ENCODE data around the gene PELI3.
"Not testable (repeated sequence)": the region's sequence is repeated elsewhere in the genome, so short reads cannot be mapped to it uniquely, and the experiment has no call there.

Gene PELI3

GRCh38 chr11:66462911-66463310 is 3.8 kb upstream of the PELI3 start:
- H3K36me3 Mint-ChIP-seq (ENCODE audit: low read depth): peaks cover 2% of the 10 kb centered on the region
- peaks cover 7% of the 10 kb centered on the region for H3K9me3 Mint-ChIP-seq
- peaks cover 18% of the 10 kb centered on the region for H3K4me1 Mint-ChIP-seq (ENCODE audit: low read depth)
- no peak overlapping the region for H3K4me3 Mint-ChIP-seq
- no peaks in the 10 kb centered on the region for H3K27me3 Mint-ChIP-seq (ENCODE audit: low read depth)
- peak overlapping the region; percentile 88 for H3K27ac Mint-ChIP-seq

DNA sequence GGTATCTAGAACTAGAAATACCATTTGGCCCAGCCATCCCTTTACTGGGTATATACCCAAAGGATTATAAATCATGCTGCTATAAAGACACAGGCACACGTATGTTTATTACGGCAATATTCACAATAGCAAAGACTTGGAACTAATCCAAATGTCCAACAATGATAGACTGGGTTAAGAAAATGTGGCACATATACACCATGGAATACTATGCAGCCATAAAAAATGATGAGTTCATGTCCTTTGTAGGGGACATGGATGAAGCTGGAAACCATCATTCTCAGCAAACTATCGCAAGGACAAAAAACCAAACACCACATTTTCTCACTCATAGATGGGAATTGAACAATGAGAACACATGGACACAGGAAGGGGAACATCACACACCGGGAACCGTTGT is 2.6 kb upstream of the PELI3 start:
- H3K36me3 Mint-ChIP-seq (ENCODE audit: low read depth); H3K4me3 Mint-ChIP-seq: not testable (repeated sequence)
- H3K4me1 Mint-ChIP-seq (ENCODE audit: low read depth): peaks cover 23% of the 10 kb centered on the region

GRCh38 chr11:66464916-66465315 is 1.8 kb upstream of the PELI3 start:
- peaks cover 23% of the 10 kb centered on the region for H3K4me1 Mint-ChIP-seq (ENCODE audit: low read depth)
- peaks cover 2% of the 10 kb centered on the region for H3K36me3 Mint-ChIP-seq (ENCODE audit: low read depth)
- no peak overlapping the region for H3K27ac Mint-ChIP-seq
- no peak overlapping the region for H3K4me3 Mint-ChIP-seq
- peaks cover 7% of the 10 kb centered on the region for H3K9me3 Mint-ChIP-seq
- no peaks in the 10 kb centered on the region for H3K27me3 Mint-ChIP-seq (ENCODE audit: low read depth)

More for the DNA sequence above, 2.6 kb upstream of the PELI3 start:
- H3K9me3 Mint-ChIP-seq; H3K27me3 Mint-ChIP-seq (ENCODE audit: low read depth); H3K27ac Mint-ChIP-seq: not testable (repeated sequence)

DNA sequence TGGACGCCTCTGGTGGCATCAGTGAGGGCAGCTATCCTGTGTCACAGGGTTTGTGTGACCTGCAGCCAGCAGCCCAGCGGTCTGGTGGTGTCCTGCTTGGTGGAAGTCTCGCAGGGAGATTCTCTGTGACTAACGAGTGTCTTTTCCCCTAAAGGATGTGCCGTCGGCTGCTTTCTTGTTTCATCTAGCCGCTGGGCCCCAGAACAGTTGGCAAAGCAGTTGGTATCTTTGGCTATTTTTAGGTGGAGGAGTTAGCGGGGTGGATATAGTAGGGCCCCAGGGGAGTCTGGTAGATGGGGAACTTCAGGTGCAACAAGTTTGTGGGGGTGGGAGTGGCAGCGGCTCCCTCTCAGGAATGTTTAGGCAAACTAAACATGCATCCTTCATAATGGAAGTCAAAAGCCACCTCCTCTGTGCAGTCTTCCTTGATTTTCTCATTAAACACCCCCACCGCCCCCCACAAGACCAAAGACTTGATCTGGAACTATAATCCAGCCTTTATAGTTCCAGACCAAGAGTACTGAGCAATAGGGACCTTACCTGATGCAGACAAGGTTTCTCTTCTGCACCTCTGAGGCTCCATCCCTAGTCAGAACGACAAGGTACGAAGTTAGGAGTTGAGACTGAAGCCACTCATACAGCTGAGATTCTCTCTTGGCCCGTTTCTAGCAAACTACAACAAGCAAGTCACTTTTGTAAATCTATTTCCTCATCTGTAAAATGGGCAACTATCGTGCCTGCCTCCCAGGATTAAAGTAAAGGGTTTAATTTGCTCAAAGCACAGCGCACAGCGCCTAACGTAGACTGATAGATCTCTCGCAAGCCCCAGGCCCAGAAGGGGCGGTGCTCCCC is 1.1 kb upstream of the PELI3 start:
- Mint-ChIP-seq H3K27me3 (ENCODE audit: low read depth) (no peaks in the 10 kb centered on the region), H3K4me1 (ENCODE audit: low read depth) (peaks cover 23% of the 10 kb centered on the region), H3K9me3 (peaks cover 7% of the 10 kb centered on the region), H3K36me3 (ENCODE audit: low read depth) (peaks cover 2% of the 10 kb centered on the region), H3K27ac (peak overlapping the region; percentile 80), H3K4me3 (peak overlapping the region; percentile 83)

GRCh38 chr11:66467034-66467659 is 442 bp downstream of the PELI3 start:
- H3K27me3 Mint-ChIP-seq (ENCODE audit: low read depth): no peaks in the 10 kb centered on the region
- peak overlapping the region; percentile 89 for H3K4me3 Mint-ChIP-seq
- H3K36me3 Mint-ChIP-seq (ENCODE audit: low read depth): no peaks in the 10 kb centered on the region
- no peaks in the 10 kb centered on the region for H3K9me3 Mint-ChIP-seq
- H3K4me1 Mint-ChIP-seq (ENCODE audit: low read depth): peaks cover 23% of the 10 kb centered on the region
- peak overlapping the region; percentile 69 for H3K27ac Mint-ChIP-seq

DNA sequence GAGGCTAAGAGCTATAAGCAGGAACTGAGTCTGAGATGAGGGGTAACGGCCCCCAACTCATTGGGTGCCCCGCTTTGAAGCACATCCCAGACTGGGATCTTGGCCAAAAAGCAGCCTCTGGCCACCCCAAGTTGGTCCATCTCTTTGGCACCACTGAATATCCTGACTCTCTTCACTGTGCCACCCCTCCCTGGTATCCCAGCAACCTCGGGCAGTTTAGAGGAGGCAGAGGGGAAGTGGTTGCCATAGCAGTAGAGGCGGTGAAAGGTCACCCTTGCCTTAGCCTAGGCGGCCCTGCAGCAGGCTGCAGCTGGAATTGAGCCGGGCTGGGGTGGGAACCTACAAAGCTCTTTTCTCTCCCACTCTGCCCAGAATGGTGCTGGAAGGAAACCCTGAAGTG is 1.1 kb downstream of the PELI3 start:
- Mint-ChIP-seq H3K27me3 (ENCODE audit: low read depth) (no peaks in the 10 kb centered on the region), H3K4me3 (peak overlapping the region; percentile 89), H3K4me1 (ENCODE audit: low read depth) (peaks cover 19% of the 10 kb centered on the region), H3K36me3 (ENCODE audit: low read depth) (no peaks in the 10 kb centered on the region), H3K27ac (peak overlapping the region; percentile 69), H3K9me3 (no peaks in the 10 kb centered on the region)

DNA sequence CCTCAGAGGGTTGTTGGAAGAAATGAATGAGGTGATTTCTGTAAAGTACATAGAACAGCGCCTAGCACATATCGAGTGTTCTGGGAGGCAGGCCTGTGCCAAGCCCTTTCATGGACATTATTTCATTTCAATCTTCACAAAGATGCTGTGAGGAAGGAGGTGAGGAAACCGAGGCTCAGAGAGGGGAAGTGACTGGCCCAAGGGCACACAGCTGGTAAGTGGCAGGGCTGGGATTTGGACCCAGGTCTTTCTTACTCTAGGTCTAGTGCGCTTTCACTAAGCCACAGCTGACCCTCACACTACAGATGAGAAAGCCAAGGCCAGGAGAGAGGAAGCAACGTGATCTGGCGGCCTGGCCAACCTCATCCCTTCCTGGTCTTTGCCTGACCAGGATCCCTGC is 2.0 kb downstream of the PELI3 start:
- peaks cover 13% of the 10 kb centered on the region for H3K4me1 Mint-ChIP-seq (ENCODE audit: low read depth)
- H3K9me3 Mint-ChIP-seq: no peaks in the 10 kb centered on the region
- H3K4me3 Mint-ChIP-seq: peak overlapping the region; percentile 38
- H3K36me3 Mint-ChIP-seq (ENCODE audit: low read depth): no peaks in the 10 kb centered on the region
- no peaks in the 10 kb centered on the region for H3K27me3 Mint-ChIP-seq (ENCODE audit: low read depth)
- H3K27ac Mint-ChIP-seq: no peak overlapping the region

DNA sequence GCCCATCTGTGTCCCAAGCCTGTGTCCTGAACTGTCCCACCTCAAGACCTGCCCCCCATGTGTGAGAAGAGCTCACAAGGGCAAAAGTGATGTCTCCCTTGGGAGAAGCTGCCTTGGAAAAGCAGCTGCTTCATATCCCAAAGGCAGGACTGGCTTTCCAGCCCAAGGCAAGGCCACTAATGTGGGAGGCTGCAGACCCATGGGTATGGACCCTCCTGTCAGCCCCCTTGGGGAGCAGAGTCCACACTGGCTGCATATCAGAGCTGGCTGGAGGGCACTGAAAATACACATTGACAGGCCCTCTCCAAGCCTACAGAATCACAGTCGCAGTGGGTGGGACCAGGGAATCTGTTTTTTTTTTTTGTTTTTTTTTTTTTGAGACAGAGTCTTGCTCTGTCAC is 2.7 kb downstream of the PELI3 start:
- Mint-ChIP-seq H3K4me1 (ENCODE audit: low read depth) (peaks cover 13% of the 10 kb centered on the region), H3K27me3 (ENCODE audit: low read depth) (no peaks in the 10 kb centered on the region), H3K9me3 (no peaks in the 10 kb centered on the region), H3K27ac (no peak overlapping the region), H3K36me3 (ENCODE audit: low read depth) (no peaks in the 10 kb centered on the region), H3K4me3 (no peak overlapping the region)

GRCh38 chr11:66470015-66470414 is 3.3 kb downstream of the PELI3 start:
- H3K27ac Mint-ChIP-seq: no peak overlapping the region
- no peaks in the 10 kb centered on the region for H3K9me3 Mint-ChIP-seq
- no peak overlapping the region for H3K4me3 Mint-ChIP-seq
- no peaks in the 10 kb centered on the region for H3K27me3 Mint-ChIP-seq (ENCODE audit: low read depth)
- peaks cover 13% of the 10 kb centered on the region for H3K4me1 Mint-ChIP-seq (ENCODE audit: low read depth)
- H3K36me3 Mint-ChIP-seq (ENCODE audit: low read depth): no peaks in the 10 kb centered on the region

DNA sequence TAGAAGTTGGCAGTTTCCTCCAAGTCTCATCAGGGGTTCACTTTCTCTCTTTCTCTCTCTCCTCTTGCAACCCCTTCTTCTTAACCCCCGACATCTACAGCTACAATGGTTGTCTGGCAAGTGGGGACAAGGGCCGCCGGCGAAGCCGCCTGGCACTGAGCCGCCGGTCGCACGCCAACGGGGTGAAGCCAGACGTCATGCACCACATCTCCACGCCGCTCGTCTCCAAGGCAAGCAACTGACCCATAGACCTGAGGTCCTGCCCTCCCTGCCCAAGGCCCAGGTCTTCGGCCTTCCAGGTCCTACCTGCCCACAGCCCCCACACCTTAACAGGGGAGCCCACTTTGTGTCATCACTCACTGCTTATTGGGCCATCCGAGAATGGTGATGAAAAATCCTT is 4.4 kb downstream of the PELI3 start:
- Mint-ChIP-seq H3K27me3 (ENCODE audit: low read depth) (no peaks in the 10 kb centered on the region), H3K27ac (no peak overlapping the region), H3K4me1 (ENCODE audit: low read depth) (peaks cover 8% of the 10 kb centered on the region), H3K9me3 (no peaks in the 10 kb centered on the region), H3K4me3 (no peak overlapping the region), H3K36me3 (ENCODE audit: low read depth) (no peaks in the 10 kb centered on the region)

- peaks cover 12% of the 10 kb centered on the region for H3K4me1 Mint-ChIP-seq (ENCODE audit: low read depth)
- peaks cover 2% of the 10 kb centered on the region for H3K36me3 Mint-ChIP-seq (ENCODE audit: low read depth)
- no peaks in the 10 kb centered on the region for H3K9me3 Mint-ChIP-seq
- H3K4me3 Mint-ChIP-seq: no peak overlapping the region
- H3K27ac Mint-ChIP-seq: no peak overlapping the region
- no peaks in the 10 kb centered on the region for H3K27me3 Mint-ChIP-seq (ENCODE audit: low read depth)
These were observed 5.3 kb downstream of the PELI3 start for GRCh38 chr11:66472054-66472453.

- peaks cover 2% of the 10 kb centered on the region for H3K36me3 Mint-ChIP-seq (ENCODE audit: low read depth)
- H3K27ac Mint-ChIP-seq: no peak overlapping the region
- H3K4me1 Mint-ChIP-seq (ENCODE audit: low read depth): peaks cover 10% of the 10 kb centered on the region
- no peaks in the 10 kb centered on the region for H3K27me3 Mint-ChIP-seq (ENCODE audit: low read depth)
- no peaks in the 10 kb centered on the region for H3K9me3 Mint-ChIP-seq
- H3K4me3 Mint-ChIP-seq: no peak overlapping the region
These were observed 6.5 kb downstream of the PELI3 start for GRCh38 chr11:66473167-66473566.

DNA sequence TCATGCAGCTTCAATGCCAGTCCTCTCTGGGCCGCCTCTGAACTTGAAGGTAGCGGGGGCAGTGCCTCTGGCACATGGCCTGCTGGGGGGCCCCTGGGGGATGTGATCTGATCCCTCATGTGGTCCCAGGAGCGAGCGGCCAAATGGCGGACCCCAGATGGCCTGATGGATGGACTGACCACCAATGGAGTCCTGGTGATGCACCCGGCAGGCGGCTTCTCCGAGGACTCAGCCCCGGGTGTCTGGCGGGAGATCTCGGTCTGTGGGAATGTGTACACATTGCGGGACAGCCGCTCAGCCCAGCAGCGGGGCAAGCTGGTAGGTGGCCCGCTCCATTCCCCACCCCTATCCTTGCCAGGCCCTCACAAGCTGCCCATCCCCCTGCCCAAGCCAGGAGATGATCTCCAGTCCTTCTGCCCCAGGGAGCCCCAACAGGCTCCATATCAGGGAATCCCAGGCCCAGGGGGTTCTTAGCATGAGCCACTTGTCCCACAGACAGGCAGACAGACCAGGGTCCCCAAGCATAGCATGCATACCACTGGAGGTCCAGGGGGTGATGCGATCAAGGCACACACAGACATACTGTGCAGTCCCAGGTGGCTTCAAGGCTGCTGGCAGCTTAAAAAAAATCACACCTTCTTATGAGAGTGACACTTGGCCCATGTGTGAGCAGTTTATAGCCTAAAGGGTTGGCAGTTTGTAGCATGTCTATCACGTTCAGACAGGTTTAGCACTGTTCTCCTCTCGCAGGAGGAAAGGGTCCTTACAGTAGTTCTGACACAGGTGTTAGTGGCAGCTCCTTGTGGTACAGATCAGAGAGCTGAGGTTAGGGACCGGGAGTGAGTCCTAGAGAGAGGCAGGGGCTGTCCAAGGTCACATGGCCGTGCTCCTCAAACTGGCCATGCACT is 7.2 kb downstream of the PELI3 start:
- H3K27me3 Mint-ChIP-seq (ENCODE audit: low read depth): no peaks in the 10 kb centered on the region
- peaks cover 2% of the 10 kb centered on the region for H3K36me3 Mint-ChIP-seq (ENCODE audit: low read depth)
- no peak overlapping the region for H3K4me3 Mint-ChIP-seq
- H3K4me1 Mint-ChIP-seq (ENCODE audit: low read depth): peaks cover 9% of the 10 kb centered on the region
- H3K9me3 Mint-ChIP-seq: no peaks in the 10 kb centered on the region
- H3K27ac Mint-ChIP-seq: no peak overlapping the region

GRCh38 chr11:66475349-66476172 is 8.9 kb downstream of the PELI3 start:
- peaks cover 16% of the 10 kb centered on the region for H3K4me1 Mint-ChIP-seq (ENCODE audit: low read depth)
- H3K27me3 Mint-ChIP-seq (ENCODE audit: low read depth): no peaks in the 10 kb centered on the region
- no peak overlapping the region for H3K27ac Mint-ChIP-seq
- H3K9me3 Mint-ChIP-seq: no peaks in the 10 kb centered on the region
- peaks cover 2% of the 10 kb centered on the region for H3K36me3 Mint-ChIP-seq (ENCODE audit: low read depth)
- no peak overlapping the region for H3K4me3 Mint-ChIP-seq
